HG02840 (cell line): Measurements from ENCODE around the gene KCNK3.

Experiments
- ATAC-seq: cut with Tn5 transposase; IDR thresholded peaks from one replicate; pipeline ENCODE4 v1.9.1; 2021; ENCODE audit warnings: mild to moderate bottlenecking, moderate library complexity, moderate number of reproducible peaks; ENCODE audit not compliant: unreplicated experiment, low FRiP score

The KCNK3 gene

GRCh38 chr2:26770986-26771586 lies 78.6 kb downstream of the KCNK3 start:
- ATAC-seq, result no peak

- ATAC-seq, result no peak
These were observed 79.8 kb downstream of the KCNK3 start for GRCh38 chr2:26772064-26773001.

- ATAC-seq, result no peak
These were observed 83.8 kb downstream of the KCNK3 start for GRCh38 chr2:26776195-26776800.

GRCh38 chr2:26778098-26778497 lies 85.6 kb downstream of the KCNK3 start:
- no peak for ATAC-seq

GRCh38 chr2:26778507-26778906 lies 86.0 kb downstream of the KCNK3 start:
- no peak for ATAC-seq

- ATAC-seq, result no peak
These were observed 87.8 kb downstream of the KCNK3 start for GRCh38 chr2:26780203-26780760.
